ENCODE data around the gene TBL1XR1.
A peak's percentile ranks its signal among the peaks of the same experiment; 100 is the strongest.

The TBL1XR1 gene

GRCh38 chr3:177197041-177197726 is at the start of gene TBL1XR1:
TBL1XR1 (minus strand) TSS chr3:177197482; CDS start chr3:177064977, 132,505 bp downstream.
- FAIRE-seq (no peak), DNase-seq (ENCODE audit: insufficient read length, low spot score) (peak; percentile 93)
- no peak for TF ChIP-seq POLR2A (IDR thresholded peaks at IDR 0.05; ENCODE audit: low read depth, low read length)

DNA sequence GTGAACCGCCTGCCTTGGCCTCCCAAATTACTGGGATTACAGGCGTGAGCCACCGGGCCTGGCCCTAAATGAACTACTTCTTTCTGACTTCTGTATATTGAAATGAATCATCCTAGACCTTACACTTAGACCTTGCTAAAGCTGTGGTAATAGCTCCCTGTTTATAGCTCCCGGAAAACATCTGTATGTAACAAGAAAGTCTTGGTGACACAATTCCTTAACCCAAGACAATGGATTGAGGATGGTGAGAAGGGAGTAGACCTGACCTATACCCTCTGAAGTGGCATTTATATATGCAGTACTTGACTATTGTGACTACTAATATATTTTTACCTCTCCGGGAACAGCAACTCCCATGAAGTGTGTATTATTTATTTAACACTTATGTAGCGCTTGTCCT is 48.0 kb upstream of the TBL1XR1 start:
- no peak for DNase-seq (ENCODE audit: insufficient read length, low spot score)
- FAIRE-seq: no peak
- TF ChIP-seq POLR2A (IDR thresholded peaks at IDR 0.05; ENCODE audit: low read depth, low read length): no peak

- no peak for DNase-seq (ENCODE audit: insufficient read length, low spot score)
- FAIRE-seq: no peak
- no peak for TF ChIP-seq POLR2A (IDR thresholded peaks at IDR 0.05; ENCODE audit: low read depth, low read length)
These were observed 47.3 kb upstream of the TBL1XR1 start for GRCh38 chr3:177244606-177245005.

DNA sequence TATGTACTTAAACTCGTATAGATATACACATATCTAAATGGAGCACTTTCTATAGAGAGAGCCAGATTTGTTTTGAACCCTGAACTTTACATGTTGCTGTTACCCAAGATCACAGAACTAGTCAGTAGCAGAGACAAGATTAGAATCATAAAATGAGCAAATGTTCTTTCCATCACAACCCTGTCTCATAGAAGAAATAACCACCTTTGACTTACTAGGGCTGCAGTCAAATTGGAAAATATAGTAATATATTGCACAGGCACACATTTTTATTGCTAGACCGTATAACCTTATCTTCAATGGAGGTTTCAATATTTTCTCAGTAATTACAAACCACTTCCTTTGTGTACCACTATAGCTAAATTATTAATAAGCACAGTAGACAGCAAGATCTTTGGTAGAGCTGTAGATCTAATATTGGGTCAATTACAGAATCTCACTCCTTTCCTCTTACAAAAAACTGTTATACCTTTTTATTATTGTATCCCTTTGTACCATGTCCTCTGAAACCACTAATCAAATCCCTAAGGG is 41.5 kb upstream of the TBL1XR1 start:
- no peak for TF ChIP-seq POLR2A (IDR thresholded peaks at IDR 0.05; ENCODE audit: low read depth, low read length)
- DNase-seq (ENCODE audit: insufficient read length, low spot score) (no peak), FAIRE-seq (no peak)

GRCh38 chr3:177237206-177237605 is 39.9 kb upstream of the TBL1XR1 start:
- FAIRE-seq (no peak), DNase-seq (ENCODE audit: insufficient read length, low spot score) (no peak)
- TF ChIP-seq POLR2A (IDR thresholded peaks at IDR 0.05; ENCODE audit: low read depth, low read length): no peak

DNA sequence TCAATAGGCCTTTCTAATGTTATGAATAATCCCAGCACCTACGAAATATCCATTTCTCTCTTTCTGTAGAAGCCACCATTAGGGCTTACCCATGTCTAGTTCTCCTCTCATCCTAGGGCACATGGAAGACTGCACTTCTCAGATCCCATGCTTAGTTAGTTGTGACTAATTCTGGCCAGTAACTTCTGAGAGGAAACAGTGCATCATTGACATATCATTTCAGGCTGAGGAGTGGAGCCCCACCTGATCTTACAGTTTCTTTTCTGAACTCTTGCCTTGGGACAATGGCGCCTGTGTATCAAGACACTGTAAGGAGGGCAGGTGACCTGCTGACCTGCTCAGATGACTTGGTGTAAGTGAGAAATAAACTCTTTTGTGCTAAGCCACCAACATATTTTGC is 39.4 kb upstream of the TBL1XR1 start:
- FAIRE-seq: peak; percentile 80
- no peak for DNase-seq (ENCODE audit: insufficient read length, low spot score)
- TF ChIP-seq POLR2A (IDR thresholded peaks at IDR 0.05; ENCODE audit: low read depth, low read length): no peak

DNA sequence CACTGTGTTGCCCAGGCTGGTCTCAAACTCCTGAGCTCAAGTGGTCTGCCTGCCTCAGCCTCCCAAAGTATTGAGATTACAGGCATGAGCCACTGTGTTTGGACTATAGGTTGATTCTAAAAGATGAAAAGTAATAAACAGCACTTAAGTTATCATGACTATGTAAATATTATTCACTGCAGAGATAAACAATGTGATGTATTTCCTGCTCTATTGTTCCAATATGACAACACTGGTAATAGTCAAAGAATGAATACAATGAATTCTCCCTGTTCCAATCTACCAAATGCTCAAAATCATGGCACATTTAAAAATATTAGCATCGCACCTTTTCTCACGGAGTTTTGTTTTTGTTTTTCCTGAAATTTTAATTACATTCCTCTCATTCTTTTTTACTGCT is 36.8 kb upstream of the TBL1XR1 start:
- DNase-seq (ENCODE audit: insufficient read length, low spot score): no peak
- peak; percentile 15 for FAIRE-seq
- no peak for TF ChIP-seq POLR2A (IDR thresholded peaks at IDR 0.05; ENCODE audit: low read depth, low read length)

- DNase-seq (ENCODE audit: insufficient read length, low spot score) (no peak), FAIRE-seq (no peak)
These were observed 34.0 kb upstream of the TBL1XR1 start for GRCh38 chr3:177231242-177231641.

DNA sequence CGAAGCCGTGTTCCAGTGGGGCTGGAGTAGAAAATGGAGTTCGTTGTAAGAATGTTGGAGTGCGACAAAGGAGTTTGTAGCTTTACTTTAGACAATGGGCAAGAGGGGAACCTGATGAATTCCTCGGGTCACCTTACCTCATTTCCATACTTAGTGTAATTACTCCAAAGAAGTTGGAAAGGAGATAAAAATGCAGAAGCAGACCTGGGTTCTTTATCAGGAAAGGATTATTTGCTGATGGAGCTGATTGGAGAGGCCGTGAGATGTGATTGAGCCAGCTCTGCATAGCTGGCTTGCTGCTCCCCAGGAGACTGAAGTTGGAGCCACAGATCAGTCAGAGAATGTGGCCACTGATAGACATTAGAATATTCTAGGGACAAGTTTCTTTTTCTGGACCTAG is 33.4 kb upstream of the TBL1XR1 start:
- DNase-seq (ENCODE audit: insufficient read length, low spot score): no peak
- FAIRE-seq: no peak
- no peak for TF ChIP-seq POLR2A (IDR thresholded peaks at IDR 0.05; ENCODE audit: low read depth, low read length)

More at GRCh38 chr3:177231242-177231641, 34.0 kb upstream of the TBL1XR1 start:
- no peak for TF ChIP-seq POLR2A (IDR thresholded peaks at IDR 0.05; ENCODE audit: low read depth, low read length)

- no peak for DNase-seq (ENCODE audit: insufficient read length, low spot score)
- no peak for FAIRE-seq
- no peak for TF ChIP-seq POLR2A (IDR thresholded peaks at IDR 0.05; ENCODE audit: low read depth, low read length)
These were observed 32.5 kb upstream of the TBL1XR1 start for GRCh38 chr3:177229791-177230190.

DNA sequence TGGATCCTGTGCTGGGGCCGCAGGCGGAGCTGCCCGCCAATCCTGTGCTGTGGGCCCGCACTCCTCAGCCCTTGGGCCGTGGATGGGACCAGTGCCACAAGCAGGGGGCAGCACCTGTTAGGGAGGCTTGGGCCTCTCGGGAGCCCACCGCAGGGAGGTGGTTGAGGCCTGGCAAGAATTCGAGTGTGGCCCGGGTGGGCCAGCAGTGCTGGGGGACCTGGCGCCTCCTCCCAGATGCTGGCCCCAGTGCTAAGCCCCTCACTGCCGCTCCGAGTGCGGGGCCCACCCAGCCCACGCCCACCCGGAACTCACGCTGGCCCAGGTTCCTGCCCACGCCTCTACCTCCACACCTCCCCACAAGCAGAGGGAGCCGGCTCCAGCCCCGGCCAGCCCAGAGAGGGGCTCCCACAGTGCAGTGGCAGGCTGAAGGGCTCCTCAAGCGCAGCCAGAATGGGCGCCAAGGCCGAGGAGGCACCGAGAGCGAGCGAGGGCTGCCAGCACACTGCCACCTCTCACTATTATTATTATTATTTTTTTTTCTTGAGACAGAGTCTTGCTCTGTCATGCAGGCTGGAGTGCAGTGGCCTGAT is 31.4 kb upstream of the TBL1XR1 start:
- FAIRE-seq: no peak
- DNase-seq (ENCODE audit: insufficient read length, low spot score): no peak
- no peak for TF ChIP-seq POLR2A (IDR thresholded peaks at IDR 0.05; ENCODE audit: low read depth, low read length)

- no peak for DNase-seq (ENCODE audit: insufficient read length, low spot score)
- no peak for FAIRE-seq
- TF ChIP-seq POLR2A (IDR thresholded peaks at IDR 0.05; ENCODE audit: low read depth, low read length): no peak
These were observed 27.1 kb upstream of the TBL1XR1 start for GRCh38 chr3:177224414-177224813.

- no peak for TF ChIP-seq POLR2A (IDR thresholded peaks at IDR 0.05; ENCODE audit: low read depth, low read length)
- FAIRE-seq (no peak), DNase-seq (ENCODE audit: insufficient read length, low spot score) (no peak)
These were observed 24.5 kb upstream of the TBL1XR1 start for GRCh38 chr3:177221744-177222143.

DNA sequence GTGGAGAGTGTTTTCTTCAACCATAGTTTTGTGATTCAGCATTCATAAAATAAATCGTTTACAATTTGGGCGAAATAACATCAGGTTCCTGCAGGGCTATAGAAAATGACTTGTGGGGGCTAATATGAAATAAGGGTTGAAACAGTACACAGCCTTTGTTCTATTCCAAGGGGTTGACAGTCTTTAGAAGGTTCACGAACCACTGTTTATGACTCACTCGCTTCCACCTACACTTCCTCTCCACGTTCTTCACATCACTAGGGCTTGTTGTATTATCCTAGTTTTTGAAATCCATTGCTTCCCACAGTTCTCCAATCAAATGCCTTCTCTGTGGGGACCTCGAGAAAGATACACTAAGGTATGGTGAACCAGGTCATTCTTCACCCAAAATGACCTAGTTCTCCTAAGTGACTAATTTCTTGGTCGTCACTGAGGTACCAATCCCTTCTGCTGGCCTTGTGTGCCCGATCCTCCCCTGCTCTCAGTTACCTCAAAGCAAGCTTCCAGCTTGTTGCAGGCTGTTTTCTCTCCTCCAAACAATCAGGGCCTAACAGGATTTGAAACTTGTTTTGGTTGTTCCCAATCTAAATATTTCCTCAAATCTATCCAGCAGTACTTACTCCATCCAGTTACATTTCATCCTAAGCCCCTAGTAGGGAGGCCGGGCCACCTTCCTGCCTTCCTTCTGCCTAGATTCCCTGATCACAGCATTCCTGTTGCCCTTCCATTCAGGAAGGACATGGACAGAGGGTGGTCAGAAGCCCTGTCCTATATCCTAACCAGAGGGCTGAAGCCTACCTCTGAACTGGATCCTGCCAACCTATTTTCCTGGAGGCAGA is 23.1 kb upstream of the TBL1XR1 start:
- no peak for DNase-seq (ENCODE audit: insufficient read length, low spot score)
- FAIRE-seq: no peak
- TF ChIP-seq POLR2A (IDR thresholded peaks at IDR 0.05; ENCODE audit: low read depth, low read length): no peak
